GM23338 (cell line): ENCODE data around the gene GM2A.

Experiments used
- EZH2 ChIP-seq: fragments of 200-600 bp; sonication (generic); IDR thresholded peaks from one replicate; pipeline ENCODE4 v1.8.0; 2017; ENCODE audit warnings: antibody characterized with exemption, mild to moderate bottlenecking, low read depth; ENCODE audit not compliant: unreplicated experiment
- POLR2AphosphoS5 ChIP-seq: IDR thresholded peaks from 2 replicates; pipeline ENCODE4 v1.6.1; 2016; ENCODE audit warnings: antibody characterized with exemption, low read depth
- ZNF114 ChIP-seq: fragments of 250-450 bp; sonication (Bioruptor Pico); IDR thresholded peaks from 2 replicates; pipeline ENCODE4 v1.5.0; 2020; ENCODE audit warnings: mild to moderate bottlenecking, moderate library complexity
- TF ChIP-seq, protein P1 (sequence below), 2 experiments: fragments of 200-600 bp in 1 of 2; sonication (generic) in 1 of 2; conservative IDR thresholded peaks; 2 replicates each; pipeline versions ENCODE4 v1.5.1 to v1.6.1; 2016 to 2017; ENCODE audit warnings: antibody characterized with exemption in 2 of 2, low read depth in 2 of 2, mild to moderate bottlenecking in 2 of 2, moderate library complexity in 1 of 2

GRCh38 chr5:151236888-151237287 lies 16.1 kb upstream of the GM2A start:
- TF ChIP-seq, protein P1, sequence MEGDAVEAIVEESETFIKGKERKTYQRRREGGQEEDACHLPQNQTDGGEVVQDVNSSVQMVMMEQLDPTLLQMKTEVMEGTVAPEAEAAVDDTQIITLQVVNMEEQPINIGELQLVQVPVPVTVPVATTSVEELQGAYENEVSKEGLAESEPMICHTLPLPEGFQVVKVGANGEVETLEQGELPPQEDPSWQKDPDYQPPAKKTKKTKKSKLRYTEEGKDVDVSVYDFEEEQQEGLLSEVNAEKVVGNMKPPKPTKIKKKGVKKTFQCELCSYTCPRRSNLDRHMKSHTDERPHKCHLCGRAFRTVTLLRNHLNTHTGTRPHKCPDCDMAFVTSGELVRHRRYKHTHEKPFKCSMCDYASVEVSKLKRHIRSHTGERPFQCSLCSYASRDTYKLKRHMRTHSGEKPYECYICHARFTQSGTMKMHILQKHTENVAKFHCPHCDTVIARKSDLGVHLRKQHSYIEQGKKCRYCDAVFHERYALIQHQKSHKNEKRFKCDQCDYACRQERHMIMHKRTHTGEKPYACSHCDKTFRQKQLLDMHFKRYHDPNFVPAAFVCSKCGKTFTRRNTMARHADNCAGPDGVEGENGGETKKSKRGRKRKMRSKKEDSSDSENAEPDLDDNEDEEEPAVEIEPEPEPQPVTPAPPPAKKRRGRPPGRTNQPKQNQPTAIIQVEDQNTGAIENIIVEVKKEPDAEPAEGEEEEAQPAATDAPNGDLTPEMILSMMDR (conservative IDR thresholded peaks at IDR 0.05; ENCODE audit: low read depth in 2 of 2) = no peak
- no peak for TF ChIP-seq EZH2
- no peak for TF ChIP-seq POLR2AphosphoS5
- no peak for TF ChIP-seq ZNF114 (CRISPR knock-in tag)
